ENCODE measurements around the gene HOXD9. TPM values are rescaled to one million over a fixed set of nuclear protein-coding genes. Genes with fewer than 3 reads are reported as not detected.

HOXD9 gene
- total RNA-seq, 1 donor from 2014 or later, result not detected

- Histone ChIP-seq H3K4me3 (ENCODE audit: low read depth, low read length) (no peak overlapping the region), H3K36me3 (ENCODE audit: control insufficient read depth, insufficient read depth, low read length) (no peaks in the 10 kb centered on the region), H3K27me3 (ENCODE audit: control insufficient read depth, insufficient read depth, low read length) (peaks cover 87% of the 10 kb centered on the region)
- DNase-seq (ENCODE audit: low read depth) (no peak), FAIRE-seq (no peak)
- TF ChIP-seq, protein P1, sequence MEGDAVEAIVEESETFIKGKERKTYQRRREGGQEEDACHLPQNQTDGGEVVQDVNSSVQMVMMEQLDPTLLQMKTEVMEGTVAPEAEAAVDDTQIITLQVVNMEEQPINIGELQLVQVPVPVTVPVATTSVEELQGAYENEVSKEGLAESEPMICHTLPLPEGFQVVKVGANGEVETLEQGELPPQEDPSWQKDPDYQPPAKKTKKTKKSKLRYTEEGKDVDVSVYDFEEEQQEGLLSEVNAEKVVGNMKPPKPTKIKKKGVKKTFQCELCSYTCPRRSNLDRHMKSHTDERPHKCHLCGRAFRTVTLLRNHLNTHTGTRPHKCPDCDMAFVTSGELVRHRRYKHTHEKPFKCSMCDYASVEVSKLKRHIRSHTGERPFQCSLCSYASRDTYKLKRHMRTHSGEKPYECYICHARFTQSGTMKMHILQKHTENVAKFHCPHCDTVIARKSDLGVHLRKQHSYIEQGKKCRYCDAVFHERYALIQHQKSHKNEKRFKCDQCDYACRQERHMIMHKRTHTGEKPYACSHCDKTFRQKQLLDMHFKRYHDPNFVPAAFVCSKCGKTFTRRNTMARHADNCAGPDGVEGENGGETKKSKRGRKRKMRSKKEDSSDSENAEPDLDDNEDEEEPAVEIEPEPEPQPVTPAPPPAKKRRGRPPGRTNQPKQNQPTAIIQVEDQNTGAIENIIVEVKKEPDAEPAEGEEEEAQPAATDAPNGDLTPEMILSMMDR (IDR thresholded peaks at IDR 0.05; ENCODE audit: insufficient read depth, low read length, severe bottlenecking), result no peak
Measured at GRCh38 chr2:176100547-176101140, 21.9 kb upstream of the HOXD9 start.

DNA sequence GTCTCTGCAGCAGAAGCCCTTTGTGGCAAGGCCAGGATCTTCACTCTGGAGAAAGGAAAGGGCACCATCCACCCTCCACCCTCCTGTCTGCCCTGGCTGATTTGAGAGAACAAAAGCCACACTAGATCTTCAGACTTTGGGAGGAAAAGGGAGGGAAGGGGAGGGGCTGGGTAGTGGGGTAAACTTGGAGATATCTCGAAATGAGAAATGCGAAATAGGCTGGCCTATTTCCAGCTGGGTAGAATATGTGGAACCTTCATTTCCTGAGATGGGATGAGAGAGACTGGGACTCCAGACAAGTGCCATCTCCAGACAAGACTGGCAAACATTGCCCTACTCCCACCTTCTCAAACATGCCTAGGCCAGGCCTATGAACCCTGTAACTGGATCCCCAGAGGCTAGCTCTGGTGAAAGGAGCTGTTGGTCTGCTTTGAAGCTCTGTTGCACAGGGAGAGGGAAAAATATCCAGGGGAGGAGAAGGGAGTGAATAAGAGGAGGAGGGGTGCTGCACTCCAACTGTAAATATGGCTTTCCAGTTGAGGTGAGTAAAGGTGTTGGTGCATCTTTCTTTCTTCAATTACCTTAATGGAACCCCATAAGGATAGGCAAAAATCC, 21.2 kb upstream of the HOXD9 start:
- H3K36me3 ChIP-seq (ENCODE audit: control insufficient read depth, insufficient read depth, low read length), result no peaks in the 10 kb centered on the region
- DNase-seq (ENCODE audit: low read depth) (no peak), FAIRE-seq (no peak)
- no peak overlapping the region for H3K4me3 ChIP-seq (ENCODE audit: low read depth, low read length)
- TF ChIP-seq, protein P1 (IDR thresholded peaks at IDR 0.05; ENCODE audit: insufficient read depth, low read length, severe bottlenecking), result no peak
- H3K27me3 ChIP-seq (ENCODE audit: control insufficient read depth, insufficient read depth, low read length), result peaks cover 92% of the 10 kb centered on the region

GRCh38 chr2:176101842-176102241, 20.7 kb upstream of the HOXD9 start:
- DNase-seq (ENCODE audit: low read depth), result no peak

DNA sequence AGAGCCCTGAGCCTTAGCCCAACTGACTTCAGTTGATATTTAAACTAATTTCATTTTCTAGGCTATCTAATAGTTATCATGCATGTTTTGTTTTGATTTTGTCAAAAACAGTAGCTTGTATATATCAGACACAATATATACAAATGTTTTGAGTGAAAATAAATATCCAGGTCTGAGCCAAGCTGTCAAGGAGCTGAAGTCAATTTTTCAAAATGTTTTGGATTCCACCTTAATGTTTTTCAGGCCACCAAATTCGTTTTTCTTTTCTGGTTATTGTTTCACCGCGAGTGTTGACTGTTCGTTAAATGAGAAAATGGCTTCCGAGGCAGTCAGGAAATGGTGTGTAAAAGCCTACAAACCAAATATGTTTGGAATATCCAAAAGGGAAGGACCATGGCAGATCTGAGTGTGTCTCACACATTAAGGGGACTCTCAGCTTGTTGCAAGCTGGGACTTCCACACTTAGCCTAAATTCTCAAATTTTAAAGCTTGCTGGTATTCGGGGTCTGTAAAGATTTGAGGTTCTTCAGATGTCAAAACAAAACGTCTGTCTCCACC, 20.1 kb upstream of the HOXD9 start:
- no peak for DNase-seq (ENCODE audit: low read depth)
- FAIRE-seq, result no peak
- TF ChIP-seq, protein P1 (IDR thresholded peaks at IDR 0.05; ENCODE audit: insufficient read depth, low read length, severe bottlenecking), result no peak
- Histone ChIP-seq H3K36me3 (ENCODE audit: control insufficient read depth, insufficient read depth, low read length) (no peaks in the 10 kb centered on the region), H3K27me3 (ENCODE audit: control insufficient read depth, insufficient read depth, low read length) (peaks cover 86% of the 10 kb centered on the region), H3K4me3 (ENCODE audit: low read depth, low read length) (no peak overlapping the region)

More at GRCh38 chr2:176101842-176102241, 20.7 kb upstream of the HOXD9 start:
- TF ChIP-seq, protein P1 (IDR thresholded peaks at IDR 0.05; ENCODE audit: insufficient read depth, low read length, severe bottlenecking), result no peak
- FAIRE-seq, result no peak
- H3K27me3 ChIP-seq (ENCODE audit: control insufficient read depth, insufficient read depth, low read length), result peaks cover 88% of the 10 kb centered on the region
- H3K4me3 ChIP-seq (ENCODE audit: low read depth, low read length), result no peak overlapping the region
- H3K36me3 ChIP-seq (ENCODE audit: control insufficient read depth, insufficient read depth, low read length), result no peaks in the 10 kb centered on the region

DNA sequence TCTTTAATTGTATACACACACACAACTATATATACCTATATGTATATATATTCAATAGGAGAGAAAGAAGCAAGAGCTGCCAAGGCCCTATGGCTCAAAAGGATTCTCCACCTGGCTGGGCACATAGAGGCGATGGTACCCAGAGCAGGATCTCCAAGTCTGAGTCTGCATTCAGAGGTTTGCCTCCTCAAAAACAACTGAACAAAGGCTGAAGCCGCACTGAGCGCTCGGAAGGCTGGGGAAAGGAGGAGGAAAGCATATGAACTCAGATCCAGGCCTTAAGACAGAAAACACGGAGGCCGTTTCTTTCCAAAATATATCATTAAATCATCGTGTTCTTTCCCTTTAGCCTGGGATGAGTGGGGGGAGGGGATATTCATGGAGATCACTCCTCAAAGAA, 19.3 kb upstream of the HOXD9 start:
- TF ChIP-seq, protein P1 (IDR thresholded peaks at IDR 0.05; ENCODE audit: insufficient read depth, low read length, severe bottlenecking), result no peak
- H3K27me3 ChIP-seq (ENCODE audit: control insufficient read depth, insufficient read depth, low read length), result peaks cover 78% of the 10 kb centered on the region
- H3K4me3 ChIP-seq (ENCODE audit: low read depth, low read length), result no peak overlapping the region
- H3K36me3 ChIP-seq (ENCODE audit: control insufficient read depth, insufficient read depth, low read length), result no peaks in the 10 kb centered on the region
- no peak for FAIRE-seq
- DNase-seq (ENCODE audit: low read depth), result no peak
